Measurements from ENCODE around the gene NLE1.

- TF ChIP-seq, protein P1, sequence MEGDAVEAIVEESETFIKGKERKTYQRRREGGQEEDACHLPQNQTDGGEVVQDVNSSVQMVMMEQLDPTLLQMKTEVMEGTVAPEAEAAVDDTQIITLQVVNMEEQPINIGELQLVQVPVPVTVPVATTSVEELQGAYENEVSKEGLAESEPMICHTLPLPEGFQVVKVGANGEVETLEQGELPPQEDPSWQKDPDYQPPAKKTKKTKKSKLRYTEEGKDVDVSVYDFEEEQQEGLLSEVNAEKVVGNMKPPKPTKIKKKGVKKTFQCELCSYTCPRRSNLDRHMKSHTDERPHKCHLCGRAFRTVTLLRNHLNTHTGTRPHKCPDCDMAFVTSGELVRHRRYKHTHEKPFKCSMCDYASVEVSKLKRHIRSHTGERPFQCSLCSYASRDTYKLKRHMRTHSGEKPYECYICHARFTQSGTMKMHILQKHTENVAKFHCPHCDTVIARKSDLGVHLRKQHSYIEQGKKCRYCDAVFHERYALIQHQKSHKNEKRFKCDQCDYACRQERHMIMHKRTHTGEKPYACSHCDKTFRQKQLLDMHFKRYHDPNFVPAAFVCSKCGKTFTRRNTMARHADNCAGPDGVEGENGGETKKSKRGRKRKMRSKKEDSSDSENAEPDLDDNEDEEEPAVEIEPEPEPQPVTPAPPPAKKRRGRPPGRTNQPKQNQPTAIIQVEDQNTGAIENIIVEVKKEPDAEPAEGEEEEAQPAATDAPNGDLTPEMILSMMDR (IDR thresholded peaks at IDR 0.05), result peak in 1 of 7 experiments; percentile 4
- TF ChIP-seq POLR2A (IDR thresholded peaks at IDR 0.05), result peak in 2 of 3 donors; percentile 24 to 32
Observed at GRCh38 chr17:35087731-35088355, 54.3 kb downstream of the NLE1 start.
